Stimulated activated naive CD4-positive, alpha-beta T cell treated with Interleukin-2 at 50 U/mL for 16 hours (primary cell): Measurements from ENCODE around the gene IL10RB.

Experiments used
- DNase-seq: peaks from one replicate; lab custom pipeline; 2025; lab: John Stamatoyannopoulos, UW

Gene IL10RB

GRCh38 chr21:33332143-33332542, 66.0 kb downstream of the IL10RB start:
- no peak for DNase-seq

DNA sequence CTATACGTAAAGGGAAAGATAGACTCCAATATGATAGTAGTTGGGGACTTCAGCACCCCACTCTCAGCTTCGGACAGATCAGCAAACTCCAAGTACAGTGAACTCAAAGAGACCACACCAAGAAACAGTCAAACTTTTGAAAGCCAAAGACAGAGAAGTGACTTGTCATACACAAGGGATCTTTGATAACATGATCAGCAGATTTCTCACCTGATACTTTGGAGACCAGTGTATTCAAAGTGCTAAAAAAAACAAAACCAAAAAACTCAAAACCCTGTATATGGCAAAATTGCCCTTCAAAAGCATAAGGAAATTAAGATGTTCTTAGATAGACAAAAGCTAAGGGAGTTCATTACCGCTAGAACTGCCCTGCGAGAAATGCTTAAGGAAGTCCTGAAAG, 68.0 kb downstream of the IL10RB start:
- no peak for DNase-seq

DNA sequence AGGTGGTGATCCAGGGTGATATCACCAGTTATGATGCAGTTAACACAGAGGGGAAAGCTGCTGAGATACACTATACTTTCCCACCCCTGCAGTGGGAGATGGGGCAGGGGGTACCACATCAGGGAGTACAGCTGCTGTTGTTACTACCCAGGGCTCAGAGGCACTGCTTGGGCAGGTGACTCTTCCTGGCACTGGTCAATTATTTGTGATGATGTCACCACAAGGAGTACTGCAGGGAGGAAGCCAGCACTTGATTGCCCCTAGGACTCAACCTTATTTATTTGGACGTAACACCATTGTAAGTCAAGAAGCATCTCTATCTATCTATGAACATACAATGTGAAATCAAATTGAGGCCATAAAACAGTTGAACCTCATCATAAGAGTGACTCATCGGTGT, 68.7 kb downstream of the IL10RB start:
- DNase-seq = no peak

DNA sequence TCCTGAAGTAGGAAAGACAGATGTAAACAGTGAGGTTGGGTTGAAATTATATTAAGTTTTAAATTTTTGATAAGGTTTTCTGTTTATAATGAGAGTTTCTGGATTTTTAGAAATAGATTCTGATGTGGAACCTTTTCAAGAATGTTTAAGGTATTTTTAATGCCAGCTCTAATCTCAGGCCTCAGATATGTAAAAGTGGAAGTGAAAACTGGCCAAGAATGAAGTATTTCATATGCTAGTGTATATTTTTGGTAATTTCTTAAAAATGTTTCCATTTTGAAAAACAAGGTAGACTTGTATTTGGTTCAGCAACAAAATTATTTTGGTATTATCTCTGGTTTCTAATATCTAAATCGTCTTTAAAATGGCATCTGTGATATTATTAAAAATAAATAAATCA, 73.0 kb downstream of the IL10RB start:
- no peak for DNase-seq

GRCh38 chr21:33339918-33340317, 73.8 kb downstream of the IL10RB start:
- no peak for DNase-seq

- DNase-seq = no peak
Observed at GRCh38 chr21:33345751-33346238, 79.6 kb downstream of the IL10RB start.
